Breast epithelium (tissue), 4 donors: Measurements from ENCODE around the gene SIRPA. TPM values are rescaled to one million over a fixed set of nuclear protein-coding genes. Genes with fewer than 3 reads are reported as not detected.

Experiments
- DNase-seq, 2 donors: peaks; one replicate each; pipeline ENCODE4 v3.0.0-alpha.2; 2019; ENCODE audit warnings: low spot score in 2 of 2
- H3K27ac ChIP-seq, 2 donors: fragments of 200-600 bp; sonication (generic) in 1 of 2; one replicate each; pipeline ENCODE4 v1.5.1; 2016 to 2019; ENCODE audit warnings: mild to moderate bottlenecking in 1 of 2
- H3K27me3 ChIP-seq, 2 donors: fragments of 200-600 bp; sonication (generic) in 1 of 2; one replicate each; pipeline versions ENCODE4 v1.5.1 to v1.6.0; 2017 to 2019; ENCODE audit warnings: control low read depth in 1 of 2, mild to moderate bottlenecking in 1 of 2
- H3K36me3 ChIP-seq: fragments of 200-600 bp; one replicate; pipeline ENCODE4 v1.5.1; 2019
- H3K4me1 ChIP-seq, 2 donors: fragments of 200-600 bp; sonication (generic); one replicate each; pipeline ENCODE4 v1.5.1; 2016 to 2019; ENCODE audit warnings: control low read depth in 1 of 2
- H3K4me3 ChIP-seq, 3 donors: fragments of 200-600 bp; sonication (generic); 1 replicate in 2 of 3; 2 replicates in 1 of 3; pipeline ENCODE4 v1.5.1; 2016 to 2019; ENCODE audit warnings: mild to moderate bottlenecking in 3 of 3, moderate library complexity in 2 of 3
- H3K9me3 ChIP-seq, 2 donors: fragments of 200-600 bp; sonication (generic) in 1 of 2; one replicate each; pipeline ENCODE4 v1.5.1; 2016 to 2019; ENCODE audit warnings: control low read depth in 1 of 2
- CTCF ChIP-seq, 3 donors: fragments of 450-650 bp; IDR thresholded peaks; one replicate each; pipeline ENCODE4 v1.5.1; 2016 to 2017; ENCODE audit warnings: antibody characterized with exemption in 3 of 3, mild to moderate bottlenecking in 3 of 3, moderate library complexity in 3 of 3
- POLR2A ChIP-seq: fragments of 450-650 bp; IDR thresholded peaks from one replicate; pipeline ENCODE4 v1.6.1; 2016; ENCODE audit warnings: antibody characterized with exemption, mild to moderate bottlenecking, moderate library complexity
- POLR2AphosphoS5 ChIP-seq, 3 donors: sonication (generic); formaldehyde crosslinking; IDR thresholded peaks; one replicate each; pipeline ENCODE4 v1.6.1; 2017; ENCODE audit warnings: antibody characterized with exemption in 3 of 3
- intact Hi-C: fragments of 100-400 bp; cut with DNase I; formaldehyde crosslinking; loops from one replicate; pipeline ENCODE4 v1.15.1; 2023; ENCODE audit warnings: low total_unique reads
- total RNA-seq, 3 donors: library from RNA; depleted of rRNA; stranded (reverse); fragments of >200 nt; gene quantifications; one replicate each; pipeline ENCODE4 v1.1.0, GENCODE V29; 2016

The SIRPA gene
- total RNA-seq, 3 donors from 2014 or later, result 42.3 to 64.6 (median 53.9) TPM

- no peak for DNase-seq
- TF ChIP-seq CTCF (IDR thresholded peaks at IDR 0.05) (no peak), POLR2AphosphoS5 (IDR thresholded peaks at IDR 0.05) (no peak), POLR2A (no peak)
- H3K27me3 ChIP-seq, result peaks cover 0 to 5% of the 10 kb centered on the region in 2 donors
- no peak overlapping the region for H3K4me3 ChIP-seq
- H3K4me1 ChIP-seq, result no peaks in the 10 kb centered on the region
- intact Hi-C loops, result no loop called here
- no peaks in the 10 kb centered on the region for H3K9me3 ChIP-seq
- no peaks in the 10 kb centered on the region for H3K36me3 ChIP-seq
- H3K27ac ChIP-seq, result no peak overlapping the region
These were observed 80.1 kb downstream of the SIRPA start for GRCh38 chr20:1975291-1975690.

- intact Hi-C loops, result no loop called here
- no peaks in the 10 kb centered on the region for H3K36me3 ChIP-seq
- H3K27me3 ChIP-seq, result peaks cover 0 to 17% of the 10 kb centered on the region in 2 donors
- H3K9me3 ChIP-seq, result no peaks in the 10 kb centered on the region
- TF ChIP-seq POLR2A, result no peak
- TF ChIP-seq CTCF (IDR thresholded peaks at IDR 0.05), result no peak
- no peak for TF ChIP-seq POLR2AphosphoS5 (IDR thresholded peaks at IDR 0.05)
- no peak overlapping the region for H3K4me3 ChIP-seq
- no peak overlapping the region for H3K27ac ChIP-seq
- H3K4me1 ChIP-seq, result no peaks in the 10 kb centered on the region
- DNase-seq, result no peak
These were observed 84.0 kb downstream of the SIRPA start for GRCh38 chr20:1979106-1979778.

GRCh38 chr20:1982686-1983085 lies 87.5 kb downstream of the SIRPA start:
- peaks cover 0 to 21% of the 10 kb centered on the region in 2 donors for H3K27me3 ChIP-seq

GRCh38 chr20:1983301-1983700 lies 88.1 kb downstream of the SIRPA start:
- Histone ChIP-seq H3K4me1 (no peaks in the 10 kb centered on the region), H3K36me3 (no peaks in the 10 kb centered on the region), H3K9me3 (no peaks in the 10 kb centered on the region), H3K27me3 (peaks cover 0 to 21% of the 10 kb centered on the region in 2 donors), H3K27ac (no peak overlapping the region), H3K4me3 (no peak overlapping the region)
- intact Hi-C loops, result no loop called here
- no peak for TF ChIP-seq POLR2AphosphoS5 (IDR thresholded peaks at IDR 0.05)
- TF ChIP-seq CTCF (IDR thresholded peaks at IDR 0.05), result no peak
- TF ChIP-seq POLR2A, result no peak
- no peak for DNase-seq

More at GRCh38 chr20:1982686-1983085, 87.5 kb downstream of the SIRPA start:
- intact Hi-C loops, result no loop called here
- TF ChIP-seq POLR2A, result no peak
- no peak for TF ChIP-seq POLR2AphosphoS5 (IDR thresholded peaks at IDR 0.05)
- no peak for TF ChIP-seq CTCF (IDR thresholded peaks at IDR 0.05)
- H3K36me3 ChIP-seq, result no peaks in the 10 kb centered on the region
- no peaks in the 10 kb centered on the region for H3K9me3 ChIP-seq
- no peak for DNase-seq
- no peaks in the 10 kb centered on the region for H3K4me1 ChIP-seq
- H3K27ac ChIP-seq, result no peak overlapping the region
- no peak overlapping the region for H3K4me3 ChIP-seq

GRCh38 chr20:1987826-1988225 lies 92.6 kb downstream of the SIRPA start:
- no peaks in the 10 kb centered on the region for H3K36me3 ChIP-seq
- no peak overlapping the region for H3K4me3 ChIP-seq
- no peaks in the 10 kb centered on the region for H3K9me3 ChIP-seq
- H3K4me1 ChIP-seq, result no peaks in the 10 kb centered on the region
- DNase-seq, result no peak
- intact Hi-C loops, result no loop called here
- TF ChIP-seq POLR2A, result no peak
- no peak for TF ChIP-seq CTCF (IDR thresholded peaks at IDR 0.05)
- TF ChIP-seq POLR2AphosphoS5 (IDR thresholded peaks at IDR 0.05), result no peak
- no peak overlapping the region for H3K27ac ChIP-seq
- H3K27me3 ChIP-seq, result peaks cover 0 to 25% of the 10 kb centered on the region in 2 donors

Other genes starting within 250 kb of the SIRPA start
- not detected for gene SIRPG, start 237.6 kb upstream of the SIRPA start, total RNA-seq
- not detected for gene PDYN, start 98.7 kb downstream of the SIRPA start, total RNA-seq
- gene STK35, start 206.4 kb downstream of the SIRPA start, total RNA-seq, result 10 to 100 TPM; 15.2 to 26.3 (median 16.7) TPM